ENCODE data around the gene NPAS3. TPM values are rescaled to one million over a fixed set of nuclear protein-coding genes. Genes with fewer than 3 reads are reported as not detected.

NPAS3 gene
- total and polyA plus RNA-seq, 2 of the 8 experiments (the other 6 are each of a cell fraction or from before 2014, with no cell fraction given) = 0.11 to 0.60 TPM

DNA sequence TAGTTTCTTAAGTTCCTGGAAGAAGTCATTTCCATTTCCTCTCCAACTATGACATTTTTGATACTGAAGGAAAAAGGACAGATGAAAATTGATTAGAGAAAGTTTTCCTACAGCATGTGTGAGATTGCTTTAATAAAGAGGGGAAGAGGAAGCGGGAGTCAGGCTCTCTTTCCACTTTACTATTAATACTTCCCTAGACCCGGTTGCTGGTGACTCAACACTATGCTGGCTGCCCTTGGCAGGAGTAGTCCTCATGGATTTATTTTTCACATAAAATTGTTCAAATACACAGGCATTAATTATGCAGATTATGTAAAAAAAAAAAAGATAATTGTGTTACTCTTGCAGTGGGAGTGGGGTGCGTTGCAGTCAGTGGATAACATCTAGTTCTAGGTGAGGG is 718.8 kb downstream of the NPAS3 start (continued):
- TF ChIP-seq, protein P1, sequence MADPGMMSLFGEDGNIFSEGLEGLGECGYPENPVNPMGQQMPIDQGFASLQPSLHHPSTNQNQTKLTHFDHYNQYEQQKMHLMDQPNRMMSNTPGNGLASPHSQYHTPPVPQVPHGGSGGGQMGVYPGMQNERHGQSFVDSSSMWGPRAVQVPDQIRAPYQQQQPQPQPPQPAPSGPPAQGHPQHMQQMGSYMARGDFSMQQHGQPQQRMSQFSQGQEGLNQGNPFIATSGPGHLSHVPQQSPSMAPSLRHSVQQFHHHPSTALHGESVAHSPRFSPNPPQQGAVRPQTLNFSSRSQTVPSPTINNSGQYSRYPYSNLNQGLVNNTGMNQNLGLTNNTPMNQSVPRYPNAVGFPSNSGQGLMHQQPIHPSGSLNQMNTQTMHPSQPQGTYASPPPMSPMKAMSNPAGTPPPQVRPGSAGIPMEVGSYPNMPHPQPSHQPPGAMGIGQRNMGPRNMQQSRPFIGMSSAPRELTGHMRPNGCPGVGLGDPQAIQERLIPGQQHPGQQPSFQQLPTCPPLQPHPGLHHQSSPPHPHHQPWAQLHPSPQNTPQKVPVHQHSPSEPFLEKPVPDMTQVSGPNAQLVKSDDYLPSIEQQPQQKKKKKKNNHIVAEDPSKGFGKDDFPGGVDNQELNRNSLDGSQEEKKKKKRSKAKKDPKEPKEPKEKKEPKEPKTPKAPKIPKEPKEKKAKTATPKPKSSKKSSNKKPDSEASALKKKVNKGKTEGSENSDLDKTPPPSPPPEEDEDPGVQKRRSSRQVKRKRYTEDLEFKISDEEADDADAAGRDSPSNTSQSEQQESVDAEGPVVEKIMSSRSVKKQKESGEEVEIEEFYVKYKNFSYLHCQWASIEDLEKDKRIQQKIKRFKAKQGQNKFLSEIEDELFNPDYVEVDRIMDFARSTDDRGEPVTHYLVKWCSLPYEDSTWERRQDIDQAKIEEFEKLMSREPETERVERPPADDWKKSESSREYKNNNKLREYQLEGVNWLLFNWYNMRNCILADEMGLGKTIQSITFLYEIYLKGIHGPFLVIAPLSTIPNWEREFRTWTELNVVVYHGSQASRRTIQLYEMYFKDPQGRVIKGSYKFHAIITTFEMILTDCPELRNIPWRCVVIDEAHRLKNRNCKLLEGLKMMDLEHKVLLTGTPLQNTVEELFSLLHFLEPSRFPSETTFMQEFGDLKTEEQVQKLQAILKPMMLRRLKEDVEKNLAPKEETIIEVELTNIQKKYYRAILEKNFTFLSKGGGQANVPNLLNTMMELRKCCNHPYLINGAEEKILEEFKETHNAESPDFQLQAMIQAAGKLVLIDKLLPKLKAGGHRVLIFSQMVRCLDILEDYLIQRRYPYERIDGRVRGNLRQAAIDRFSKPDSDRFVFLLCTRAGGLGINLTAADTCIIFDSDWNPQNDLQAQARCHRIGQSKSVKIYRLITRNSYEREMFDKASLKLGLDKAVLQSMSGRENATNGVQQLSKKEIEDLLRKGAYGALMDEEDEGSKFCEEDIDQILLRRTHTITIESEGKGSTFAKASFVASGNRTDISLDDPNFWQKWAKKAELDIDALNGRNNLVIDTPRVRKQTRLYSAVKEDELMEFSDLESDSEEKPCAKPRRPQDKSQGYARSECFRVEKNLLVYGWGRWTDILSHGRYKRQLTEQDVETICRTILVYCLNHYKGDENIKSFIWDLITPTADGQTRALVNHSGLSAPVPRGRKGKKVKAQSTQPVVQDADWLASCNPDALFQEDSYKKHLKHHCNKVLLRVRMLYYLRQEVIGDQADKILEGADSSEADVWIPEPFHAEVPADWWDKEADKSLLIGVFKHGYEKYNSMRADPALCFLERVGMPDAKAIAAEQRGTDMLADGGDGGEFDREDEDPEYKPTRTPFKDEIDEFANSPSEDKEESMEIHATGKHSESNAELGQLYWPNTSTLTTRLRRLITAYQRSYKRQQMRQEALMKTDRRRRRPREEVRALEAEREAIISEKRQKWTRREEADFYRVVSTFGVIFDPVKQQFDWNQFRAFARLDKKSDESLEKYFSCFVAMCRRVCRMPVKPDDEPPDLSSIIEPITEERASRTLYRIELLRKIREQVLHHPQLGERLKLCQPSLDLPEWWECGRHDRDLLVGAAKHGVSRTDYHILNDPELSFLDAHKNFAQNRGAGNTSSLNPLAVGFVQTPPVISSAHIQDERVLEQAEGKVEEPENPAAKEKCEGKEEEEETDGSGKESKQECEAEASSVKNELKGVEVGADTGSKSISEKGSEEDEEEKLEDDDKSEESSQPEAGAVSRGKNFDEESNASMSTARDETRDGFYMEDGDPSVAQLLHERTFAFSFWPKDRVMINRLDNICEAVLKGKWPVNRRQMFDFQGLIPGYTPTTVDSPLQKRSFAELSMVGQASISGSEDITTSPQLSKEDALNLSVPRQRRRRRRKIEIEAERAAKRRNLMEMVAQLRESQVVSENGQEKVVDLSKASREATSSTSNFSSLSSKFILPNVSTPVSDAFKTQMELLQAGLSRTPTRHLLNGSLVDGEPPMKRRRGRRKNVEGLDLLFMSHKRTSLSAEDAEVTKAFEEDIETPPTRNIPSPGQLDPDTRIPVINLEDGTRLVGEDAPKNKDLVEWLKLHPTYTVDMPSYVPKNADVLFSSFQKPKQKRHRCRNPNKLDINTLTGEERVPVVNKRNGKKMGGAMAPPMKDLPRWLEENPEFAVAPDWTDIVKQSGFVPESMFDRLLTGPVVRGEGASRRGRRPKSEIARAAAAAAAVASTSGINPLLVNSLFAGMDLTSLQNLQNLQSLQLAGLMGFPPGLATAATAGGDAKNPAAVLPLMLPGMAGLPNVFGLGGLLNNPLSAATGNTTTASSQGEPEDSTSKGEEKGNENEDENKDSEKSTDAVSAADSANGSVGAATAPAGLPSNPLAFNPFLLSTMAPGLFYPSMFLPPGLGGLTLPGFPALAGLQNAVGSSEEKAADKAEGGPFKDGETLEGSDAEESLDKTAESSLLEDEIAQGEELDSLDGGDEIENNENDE (IDR thresholded peaks at IDR 0.05; ENCODE audit: insufficient replicate concordance, low read length) = no peak
- no peak for TF ChIP-seq POLR2A (IDR thresholded peaks at IDR 0.05; ENCODE audit: control extremely low read depth in 1 of 2, low read depth in 2 of 2, low read length in 2 of 2)
- no peak for TF ChIP-seq CBX5 (IDR thresholded peaks at IDR 0.05; ENCODE audit: low read depth, low read length)
- no peak for TF ChIP-seq CTBP2 (IDR thresholded peaks at IDR 0.05; ENCODE audit: borderline replicate concordance, insufficient read depth, insufficient read length, low read length)

Data from H1 (cell line).